Neutrophil (primary cell): ENCODE results near the gene MYL6.
"Not testable (repeated sequence)": the region's sequence is repeated elsewhere in the genome, so short reads cannot be mapped to it uniquely, and the experiment has no call there.

ENCODE experiments used
- H3K27ac ChIP-seq: fragments of 200-600 bp; sonication (generic); 2 replicates; pipeline ENCODE4 v1.5.1; 2016; ENCODE audit warnings: mild to moderate bottlenecking, moderate library complexity
- H3K27me3 ChIP-seq: fragments of 200-600 bp; sonication (generic); 2 replicates; pipeline ENCODE4 v1.6.0; 2016; ENCODE audit warnings: mild to moderate bottlenecking
- H3K36me3 ChIP-seq: fragments of 200-600 bp; sonication (generic); 2 replicates; pipeline ENCODE4 v1.5.1; 2017
- H3K4me1 ChIP-seq, 2 experiments: fragments of 200-600 bp in 1 of 2; sonication (generic) in 1 of 2; 1 replicate in 1 of 2; 2 replicates in 1 of 2; pipeline versions ENCODE4 v1.5.1 to v1.6.1; 2013 to 2016; ENCODE audit warnings: low read depth in 1 of 2, low read length in 1 of 2, mild to moderate bottlenecking in 1 of 2, moderate library complexity in 1 of 2; ENCODE audit not compliant: control insufficient read depth in 1 of 2, insufficient read depth in 1 of 2
- H3K4me3 ChIP-seq, 2 experiments: fragments of 200-600 bp in 1 of 2; sonication (generic) in 1 of 2; 1 replicate in 1 of 2; 2 replicates in 1 of 2; pipeline ENCODE4 v1.5.1; 2013 to 2016; ENCODE audit warnings: low read depth in 1 of 2, low read length in 1 of 2, mild to moderate bottlenecking in 1 of 2, moderate library complexity in 1 of 2
- H3K9me3 ChIP-seq: fragments of 200-600 bp; sonication (generic); 2 replicates; pipeline ENCODE4 v1.5.1; 2016
- TF ChIP-seq, protein P1 (sequence below): fragments of 200-600 bp; sonication (generic); IDR thresholded peaks from 2 replicates; pipeline ENCODE4 v1.5.1; 2016; ENCODE audit warnings: antibody characterized with exemption

MYL6 gene

DNA sequence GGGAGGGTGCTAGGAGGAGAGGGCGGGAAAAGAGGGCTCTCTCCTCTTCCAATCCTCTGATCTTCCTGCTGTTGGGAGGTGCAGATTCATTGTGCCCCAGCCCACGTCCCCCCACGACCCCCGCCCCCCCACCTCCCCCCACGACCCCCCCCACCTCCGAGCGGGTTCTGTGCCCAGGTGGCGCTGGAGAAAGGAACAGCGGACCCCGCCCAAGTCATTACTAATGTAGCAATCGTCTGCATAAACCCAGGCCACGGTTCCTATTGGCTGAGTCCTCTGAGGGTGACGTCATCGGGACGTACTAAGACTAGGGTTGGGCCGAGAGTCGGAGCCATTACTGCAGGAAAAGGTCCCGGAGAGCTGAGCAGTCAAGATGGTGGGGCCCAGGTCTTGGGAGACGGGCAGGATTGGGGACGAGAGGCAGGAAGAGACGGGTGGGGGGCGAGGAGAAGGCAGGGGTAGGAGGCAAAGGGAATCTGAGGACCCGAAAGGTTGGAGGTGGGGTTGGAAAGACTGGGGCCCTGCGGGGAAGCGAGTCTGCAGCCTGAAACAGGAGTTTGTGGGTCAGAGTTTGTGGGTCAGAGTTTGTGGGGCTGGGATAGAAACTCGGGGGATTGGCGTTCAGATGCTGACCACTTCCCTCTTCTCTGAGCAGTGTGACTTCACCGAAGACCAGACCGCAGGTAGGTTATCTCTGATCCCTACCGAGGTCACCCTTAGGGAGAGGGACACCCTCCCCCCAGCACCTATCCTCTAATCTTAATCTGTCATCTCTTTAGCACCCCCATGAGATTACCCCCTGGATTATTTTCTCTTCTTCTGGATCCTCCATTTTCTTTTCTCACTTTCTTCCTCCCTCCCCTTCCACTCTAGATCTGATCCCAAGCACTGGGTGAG, at the start of gene MYL6:
MYL6 (plus strand) TSS at position 331 of the 897 bp plus-strand sequence; CDS start at position 374, 43 bp downstream.
- Histone ChIP-seq H3K4me3 (peak within 1 kb of the TSS; percentile 67 to 99), H3K27me3 (no peaks in the 10 kb centered on the region), H3K4me1 (peaks cover 44 to 52% of the 10 kb centered on the region in 2 experiments), H3K9me3 (no peaks in the 10 kb centered on the region), H3K27ac (peak within 1 kb of the TSS; percentile 96), H3K36me3 (peaks cover 37% of the 10 kb centered on the region)
- TF ChIP-seq, protein P1, sequence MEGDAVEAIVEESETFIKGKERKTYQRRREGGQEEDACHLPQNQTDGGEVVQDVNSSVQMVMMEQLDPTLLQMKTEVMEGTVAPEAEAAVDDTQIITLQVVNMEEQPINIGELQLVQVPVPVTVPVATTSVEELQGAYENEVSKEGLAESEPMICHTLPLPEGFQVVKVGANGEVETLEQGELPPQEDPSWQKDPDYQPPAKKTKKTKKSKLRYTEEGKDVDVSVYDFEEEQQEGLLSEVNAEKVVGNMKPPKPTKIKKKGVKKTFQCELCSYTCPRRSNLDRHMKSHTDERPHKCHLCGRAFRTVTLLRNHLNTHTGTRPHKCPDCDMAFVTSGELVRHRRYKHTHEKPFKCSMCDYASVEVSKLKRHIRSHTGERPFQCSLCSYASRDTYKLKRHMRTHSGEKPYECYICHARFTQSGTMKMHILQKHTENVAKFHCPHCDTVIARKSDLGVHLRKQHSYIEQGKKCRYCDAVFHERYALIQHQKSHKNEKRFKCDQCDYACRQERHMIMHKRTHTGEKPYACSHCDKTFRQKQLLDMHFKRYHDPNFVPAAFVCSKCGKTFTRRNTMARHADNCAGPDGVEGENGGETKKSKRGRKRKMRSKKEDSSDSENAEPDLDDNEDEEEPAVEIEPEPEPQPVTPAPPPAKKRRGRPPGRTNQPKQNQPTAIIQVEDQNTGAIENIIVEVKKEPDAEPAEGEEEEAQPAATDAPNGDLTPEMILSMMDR = peak; percentile 8

- no peak overlapping the region for H3K27ac ChIP-seq
These were observed 47.6 kb upstream of the MYL6 start for GRCh38 chr12:56110571-56110970.

DNA sequence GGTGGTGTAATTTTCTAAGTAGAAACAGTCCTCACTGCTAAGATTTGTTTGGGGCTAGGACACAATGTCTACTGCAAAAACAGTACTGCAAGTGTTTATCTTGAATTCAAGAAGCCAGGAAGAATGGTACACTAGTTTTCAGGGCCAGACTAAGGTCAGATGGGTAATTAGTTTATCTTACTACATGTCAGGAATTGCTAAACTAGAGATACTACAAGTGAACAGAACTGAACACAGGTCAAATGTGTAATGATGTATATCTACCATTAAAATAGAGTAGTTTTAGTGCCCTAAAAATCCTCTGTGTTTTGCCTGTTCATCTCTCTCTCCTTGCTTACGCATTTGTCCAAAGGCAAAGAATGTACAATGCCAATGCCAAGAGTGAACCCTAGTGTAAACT, 44.1 kb upstream of the MYL6 start:
- TF ChIP-seq, protein P1 = no peak
- H3K4me3 ChIP-seq = no peak overlapping the region
- no peaks in the 10 kb centered on the region for H3K27me3 ChIP-seq
- H3K36me3 ChIP-seq = peaks cover 25% of the 10 kb centered on the region
- no peak overlapping the region for H3K27ac ChIP-seq
- H3K9me3 ChIP-seq = no peaks in the 10 kb centered on the region
- peaks cover 26 to 27% of the 10 kb centered on the region in 2 experiments for H3K4me1 ChIP-seq

More at GRCh38 chr12:56110571-56110970, 47.6 kb upstream of the MYL6 start:
- H3K4me1 ChIP-seq = peaks cover 5 to 9% of the 10 kb centered on the region in 2 experiments
- TF ChIP-seq, protein P1 = no peak
- no peaks in the 10 kb centered on the region for H3K27me3 ChIP-seq
- no peak overlapping the region for H3K4me3 ChIP-seq
- H3K9me3 ChIP-seq = no peaks in the 10 kb centered on the region
- H3K36me3 ChIP-seq = peaks cover 34% of the 10 kb centered on the region

DNA sequence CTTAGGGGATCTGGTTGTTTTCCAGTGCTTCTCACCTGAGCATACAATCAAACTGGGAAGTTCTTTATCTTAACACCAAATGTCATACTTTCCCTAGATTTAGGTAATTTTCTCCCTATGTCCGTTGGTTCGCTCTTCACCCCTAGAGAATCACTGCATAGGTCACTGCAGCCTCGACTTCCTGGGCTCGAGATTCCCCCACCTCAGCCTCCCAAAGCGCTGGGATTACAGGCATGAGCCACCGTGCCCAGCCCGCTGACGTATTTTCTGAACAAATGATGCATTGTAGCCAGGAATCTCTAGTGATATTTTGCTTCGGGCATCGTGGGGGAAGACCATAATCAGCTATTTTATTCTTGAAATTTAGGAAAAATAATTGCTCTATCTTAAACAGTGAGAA, 42.8 kb upstream of the MYL6 start:
- H3K9me3 ChIP-seq = no peaks in the 10 kb centered on the region
- H3K4me1 ChIP-seq = peaks cover 33% of the 10 kb centered on the region in 2 experiments
- H3K36me3 ChIP-seq = peaks cover 19% of the 10 kb centered on the region
- TF ChIP-seq, protein P1 = no peak
- peak overlapping the region; percentile 87 to 96 for H3K4me3 ChIP-seq
- H3K27me3 ChIP-seq = no peaks in the 10 kb centered on the region
- H3K27ac ChIP-seq = peak overlapping the region; percentile 96

GRCh38 chr12:56116267-56117081, 41.7 kb upstream of the MYL6 start, which contains the start of gene RPL41:
Gene RPL41 (plus strand): TSS chr12:56116633.
- peaks cover 21% of the 10 kb centered on the region for H3K36me3 ChIP-seq
- H3K4me3 ChIP-seq = peak within 1 kb of the TSS; percentile 87 to 96
- peaks cover 33% of the 10 kb centered on the region in 2 experiments for H3K4me1 ChIP-seq
- TF ChIP-seq, protein P1 = peak; percentile 37
- no peaks in the 10 kb centered on the region for H3K27me3 ChIP-seq
- no peaks in the 10 kb centered on the region for H3K9me3 ChIP-seq
- peak within 1 kb of the TSS; percentile 96 for H3K27ac ChIP-seq

DNA sequence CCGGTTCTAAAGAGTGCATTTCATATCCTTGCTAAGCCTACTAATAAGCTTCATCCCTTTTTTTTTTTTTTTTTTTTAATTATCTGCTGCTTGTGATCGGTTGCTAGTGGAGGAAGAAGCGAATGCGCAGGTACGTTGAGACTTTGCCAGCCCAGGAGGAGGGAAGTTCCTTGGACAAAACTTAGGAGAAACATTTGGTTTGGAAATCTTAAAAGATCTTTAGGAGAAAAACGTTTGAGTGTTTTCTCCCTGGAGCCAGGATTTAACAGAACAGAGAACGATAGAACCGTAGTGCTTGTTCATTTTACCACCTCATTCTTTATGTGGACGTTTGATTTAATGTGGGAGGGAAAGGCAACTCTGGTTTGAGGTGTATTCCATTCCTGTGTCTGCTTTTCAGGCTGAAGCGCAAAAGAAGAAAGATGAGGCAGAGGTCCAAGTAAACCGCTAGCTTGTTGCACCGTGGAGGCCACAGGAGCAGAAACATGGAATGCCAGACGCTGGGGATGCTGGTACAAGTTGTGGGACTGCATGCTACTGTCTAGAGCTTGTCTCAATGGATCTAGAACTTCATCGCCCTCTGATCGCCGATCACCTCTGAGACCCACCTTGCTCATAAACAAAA, 41.0 kb upstream of the MYL6 start:
- peak overlapping the region; percentile 87 to 96 for H3K4me3 ChIP-seq

More for the DNA sequence above, 41.0 kb upstream of the MYL6 start:
- not testable (repeated sequence) for H3K27me3 ChIP-seq, H3K9me3 ChIP-seq
- H3K36me3 ChIP-seq = peaks cover 23% of the 10 kb centered on the region
- H3K4me1 ChIP-seq = peaks cover 33% of the 10 kb centered on the region in 2 experiments
- peak overlapping the region; percentile 96 for H3K27ac ChIP-seq
